ENCODE data around the gene PRKG1.

Gene PRKG1

GRCh38 chr10:51918440-51918839 is 844.2 kb downstream of the PRKG1 start:
- Mint-ChIP-seq H3K27me3 (no peaks in the 10 kb centered on the region), H3K4me3 (no peak overlapping the region)

GRCh38 chr10:51918884-51919325 is 844.6 kb downstream of the PRKG1 start:
- H3K4me1 Mint-ChIP-seq (ENCODE audit: low read depth) = no peaks in the 10 kb centered on the region
- H3K9me3 Mint-ChIP-seq (ENCODE audit: low read depth) = no peaks in the 10 kb centered on the region
- H3K27ac Mint-ChIP-seq = no peak overlapping the region
- no peaks in the 10 kb centered on the region for H3K36me3 Mint-ChIP-seq
- no peaks in the 10 kb centered on the region for H3K27me3 Mint-ChIP-seq
- no peak overlapping the region for H3K4me3 Mint-ChIP-seq

More at GRCh38 chr10:51918440-51918839, 844.2 kb downstream of the PRKG1 start:
- Mint-ChIP-seq H3K27ac (no peak overlapping the region), H3K36me3 (no peaks in the 10 kb centered on the region), H3K9me3 (ENCODE audit: low read depth) (no peaks in the 10 kb centered on the region), H3K4me1 (ENCODE audit: low read depth) (no peaks in the 10 kb centered on the region)

GRCh38 chr10:51920672-51921071 is 846.4 kb downstream of the PRKG1 start:
- Mint-ChIP-seq H3K36me3 (no peaks in the 10 kb centered on the region), H3K4me3 (no peak overlapping the region), H3K27me3 (no peaks in the 10 kb centered on the region), H3K27ac (no peak overlapping the region), H3K9me3 (ENCODE audit: low read depth) (no peaks in the 10 kb centered on the region), H3K4me1 (ENCODE audit: low read depth) (no peaks in the 10 kb centered on the region)

GRCh38 chr10:51924359-51924758 is 850.1 kb downstream of the PRKG1 start:
- Mint-ChIP-seq H3K4me1 (ENCODE audit: low read depth) (no peaks in the 10 kb centered on the region), H3K9me3 (ENCODE audit: low read depth) (no peaks in the 10 kb centered on the region), H3K4me3 (no peak overlapping the region), H3K36me3 (no peaks in the 10 kb centered on the region), H3K27me3 (no peaks in the 10 kb centered on the region), H3K27ac (no peak overlapping the region)

- Mint-ChIP-seq H3K9me3 (ENCODE audit: low read depth) (no peaks in the 10 kb centered on the region), H3K4me3 (no peak overlapping the region)
Observed at GRCh38 chr10:51926337-51926736, 852.0 kb downstream of the PRKG1 start.

GRCh38 chr10:51928162-51928561 is 853.9 kb downstream of the PRKG1 start:
- H3K36me3 Mint-ChIP-seq = no peaks in the 10 kb centered on the region
- H3K4me1 Mint-ChIP-seq (ENCODE audit: low read depth) = no peaks in the 10 kb centered on the region
- H3K9me3 Mint-ChIP-seq (ENCODE audit: low read depth) = no peaks in the 10 kb centered on the region
- peaks cover 5% of the 10 kb centered on the region for H3K27me3 Mint-ChIP-seq
- no peak overlapping the region for H3K4me3 Mint-ChIP-seq
- H3K27ac Mint-ChIP-seq = no peak overlapping the region

More at GRCh38 chr10:51926337-51926736, 852.0 kb downstream of the PRKG1 start:
- H3K27ac Mint-ChIP-seq = no peak overlapping the region
- H3K36me3 Mint-ChIP-seq = no peaks in the 10 kb centered on the region
- H3K27me3 Mint-ChIP-seq = peaks cover 5% of the 10 kb centered on the region
- no peaks in the 10 kb centered on the region for H3K4me1 Mint-ChIP-seq (ENCODE audit: low read depth)

GRCh38 chr10:51932530-51932929 is 858.2 kb downstream of the PRKG1 start:
- no peaks in the 10 kb centered on the region for H3K4me1 Mint-ChIP-seq (ENCODE audit: low read depth)
- no peak overlapping the region for H3K27ac Mint-ChIP-seq
- no peaks in the 10 kb centered on the region for H3K9me3 Mint-ChIP-seq (ENCODE audit: low read depth)
- peaks cover 5% of the 10 kb centered on the region for H3K27me3 Mint-ChIP-seq
- H3K4me3 Mint-ChIP-seq = no peak overlapping the region
- no peaks in the 10 kb centered on the region for H3K36me3 Mint-ChIP-seq

GRCh38 chr10:51934373-51934772 is 860.1 kb downstream of the PRKG1 start:
- Mint-ChIP-seq H3K4me3 (no peak overlapping the region), H3K9me3 (ENCODE audit: low read depth) (no peaks in the 10 kb centered on the region), H3K36me3 (no peaks in the 10 kb centered on the region), H3K4me1 (ENCODE audit: low read depth) (no peaks in the 10 kb centered on the region), H3K27me3 (peaks cover 7% of the 10 kb centered on the region), H3K27ac (no peak overlapping the region)

GRCh38 chr10:51935341-51935740 is 861.1 kb downstream of the PRKG1 start:
- H3K9me3 Mint-ChIP-seq (ENCODE audit: low read depth) = no peaks in the 10 kb centered on the region
- H3K4me1 Mint-ChIP-seq (ENCODE audit: low read depth) = no peaks in the 10 kb centered on the region
- H3K36me3 Mint-ChIP-seq = no peaks in the 10 kb centered on the region
- no peak overlapping the region for H3K4me3 Mint-ChIP-seq
- H3K27ac Mint-ChIP-seq = no peak overlapping the region
- H3K27me3 Mint-ChIP-seq = peaks cover 4% of the 10 kb centered on the region

GRCh38 chr10:51937308-51938140 is 863.2 kb downstream of the PRKG1 start:
- H3K36me3 Mint-ChIP-seq = no peaks in the 10 kb centered on the region
- no peak overlapping the region for H3K27ac Mint-ChIP-seq
- H3K4me1 Mint-ChIP-seq (ENCODE audit: low read depth) = no peaks in the 10 kb centered on the region
- H3K9me3 Mint-ChIP-seq (ENCODE audit: low read depth) = no peaks in the 10 kb centered on the region
- H3K27me3 Mint-ChIP-seq = peaks cover 2% of the 10 kb centered on the region
- no peak overlapping the region for H3K4me3 Mint-ChIP-seq

- Mint-ChIP-seq H3K27ac (no peak overlapping the region), H3K27me3 (no peaks in the 10 kb centered on the region), H3K4me3 (no peak overlapping the region), H3K9me3 (ENCODE audit: low read depth) (no peaks in the 10 kb centered on the region), H3K4me1 (ENCODE audit: low read depth) (no peaks in the 10 kb centered on the region), H3K36me3 (no peaks in the 10 kb centered on the region)
Observed at GRCh38 chr10:51950371-51950995, 876.2 kb downstream of the PRKG1 start.

- Mint-ChIP-seq H3K27me3 (no peaks in the 10 kb centered on the region), H3K4me3 (no peak overlapping the region)
Observed at GRCh38 chr10:51950996-51951555, 876.8 kb downstream of the PRKG1 start.

GRCh38 chr10:51951601-51952000 is 877.3 kb downstream of the PRKG1 start:
- H3K4me3 Mint-ChIP-seq = no peak overlapping the region
- no peaks in the 10 kb centered on the region for H3K9me3 Mint-ChIP-seq (ENCODE audit: low read depth)
- H3K36me3 Mint-ChIP-seq = no peaks in the 10 kb centered on the region
- no peak overlapping the region for H3K27ac Mint-ChIP-seq
- no peaks in the 10 kb centered on the region for H3K4me1 Mint-ChIP-seq (ENCODE audit: low read depth)
- H3K27me3 Mint-ChIP-seq = peaks cover under 1% of the 10 kb centered on the region

More at GRCh38 chr10:51950996-51951555, 876.8 kb downstream of the PRKG1 start:
- Mint-ChIP-seq H3K36me3 (no peaks in the 10 kb centered on the region), H3K27ac (no peak overlapping the region), H3K9me3 (ENCODE audit: low read depth) (no peaks in the 10 kb centered on the region), H3K4me1 (ENCODE audit: low read depth) (no peaks in the 10 kb centered on the region)

GRCh38 chr10:51952056-51952455 is 877.8 kb downstream of the PRKG1 start:
- Mint-ChIP-seq H3K4me3 (no peak overlapping the region), H3K36me3 (no peaks in the 10 kb centered on the region), H3K27me3 (peaks cover 2% of the 10 kb centered on the region), H3K27ac (no peak overlapping the region), H3K4me1 (ENCODE audit: low read depth) (no peaks in the 10 kb centered on the region), H3K9me3 (ENCODE audit: low read depth) (no peaks in the 10 kb centered on the region)

GRCh38 chr10:51955696-51956095 is 881.4 kb downstream of the PRKG1 start:
- H3K36me3 Mint-ChIP-seq = no peaks in the 10 kb centered on the region
- no peak overlapping the region for H3K4me3 Mint-ChIP-seq
- no peak overlapping the region for H3K27ac Mint-ChIP-seq
- H3K9me3 Mint-ChIP-seq (ENCODE audit: low read depth) = no peaks in the 10 kb centered on the region
- H3K4me1 Mint-ChIP-seq (ENCODE audit: low read depth) = no peaks in the 10 kb centered on the region
- H3K27me3 Mint-ChIP-seq = peaks cover 8% of the 10 kb centered on the region
